ENCODE data around the gene CHL1.

CHL1 gene

DNA sequence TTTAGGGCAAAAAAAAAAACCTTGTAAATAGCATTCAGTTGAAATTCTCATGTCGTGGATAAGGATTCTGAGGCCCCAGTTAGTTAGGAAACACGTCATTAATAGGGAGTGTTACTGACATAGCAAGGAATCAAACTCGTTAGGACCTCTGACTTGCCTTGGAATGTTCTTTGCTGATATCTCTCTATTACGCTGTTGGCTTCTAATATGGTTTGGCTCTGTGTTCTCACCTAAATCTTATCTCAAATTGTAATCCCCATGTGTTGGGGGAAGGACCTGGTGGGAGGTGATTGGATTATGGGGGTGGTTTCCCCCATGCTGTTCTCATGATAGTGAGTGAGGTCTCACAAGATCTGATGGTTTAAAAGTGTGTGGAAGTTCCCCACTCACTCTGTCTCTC is 40.3 kb downstream of the CHL1 start:
- Histone ChIP-seq H3K9ac (ENCODE audit: low read depth, low read length) (no peak overlapping the region), H3K36me3 (ENCODE audit: insufficient read depth, low read length) (no peaks in the 10 kb centered on the region), H3K4me2 (ENCODE audit: insufficient read depth, low read length) (no peak overlapping the region), H2AFZ (ENCODE audit: low read depth, low read length) (no peak overlapping the region), H3K79me2 (ENCODE audit: insufficient read depth, low read length) (no peaks in the 10 kb centered on the region), H4K20me1 (ENCODE audit: insufficient read depth, low read length) (no peaks in the 10 kb centered on the region), H3K4me1 (ENCODE audit: insufficient read depth, low read length) (no peaks in the 10 kb centered on the region), H3K4me3 (ENCODE audit: low read depth in 1 of 2, low read length in 2 of 2) (no peak overlapping the region), H3K27me3 (ENCODE audit: insufficient read depth, low read length, poor library complexity) (no peaks in the 10 kb centered on the region), H3K27ac (ENCODE audit: low read length) (no peak overlapping the region), H3K9me3 (ENCODE audit: insufficient read depth, low read length, severe bottlenecking) (no peaks in the 10 kb centered on the region)
- TF ChIP-seq EZH2 (IDR thresholded peaks at IDR 0.05; ENCODE audit: borderline replicate concordance, low read depth, low read length, severe bottlenecking) (no peak), CTCF (IDR thresholded peaks at IDR 0.05; ENCODE audit: borderline replicate concordance, extremely low read depth, low read length, poor library complexity, severe bottlenecking) (no peak)
- no peak for ATAC-seq (ENCODE audit: insufficient read depth, low read depth)
- no peak for DNase-seq

- H2AFZ ChIP-seq (ENCODE audit: low read depth, low read length): no peak overlapping the region
- ATAC-seq (ENCODE audit: insufficient read depth, low read depth): no peak
- no peaks in the 10 kb centered on the region for H3K27me3 ChIP-seq (ENCODE audit: insufficient read depth, low read length, poor library complexity)
- no peak for DNase-seq
- H4K20me1 ChIP-seq (ENCODE audit: insufficient read depth, low read length): no peaks in the 10 kb centered on the region
- H3K9me3 ChIP-seq (ENCODE audit: insufficient read depth, low read length, severe bottlenecking): no peaks in the 10 kb centered on the region
- H3K4me3 ChIP-seq (ENCODE audit: low read depth in 1 of 2, low read length in 2 of 2): no peak overlapping the region
- no peak overlapping the region for H3K27ac ChIP-seq (ENCODE audit: low read length)
- no peak overlapping the region for H3K4me2 ChIP-seq (ENCODE audit: insufficient read depth, low read length)
- TF ChIP-seq CTCF (IDR thresholded peaks at IDR 0.05; ENCODE audit: borderline replicate concordance, extremely low read depth, low read length, poor library complexity, severe bottlenecking): no peak
- TF ChIP-seq EZH2 (IDR thresholded peaks at IDR 0.05; ENCODE audit: borderline replicate concordance, low read depth, low read length, severe bottlenecking): no peak
- H3K9ac ChIP-seq (ENCODE audit: low read depth, low read length): no peak overlapping the region
- no peaks in the 10 kb centered on the region for H3K4me1 ChIP-seq (ENCODE audit: insufficient read depth, low read length)
- H3K79me2 ChIP-seq (ENCODE audit: insufficient read depth, low read length): no peaks in the 10 kb centered on the region
- no peaks in the 10 kb centered on the region for H3K36me3 ChIP-seq (ENCODE audit: insufficient read depth, low read length)
These were observed 46.2 kb downstream of the CHL1 start for GRCh38 chr3:242602-243355.

DNA sequence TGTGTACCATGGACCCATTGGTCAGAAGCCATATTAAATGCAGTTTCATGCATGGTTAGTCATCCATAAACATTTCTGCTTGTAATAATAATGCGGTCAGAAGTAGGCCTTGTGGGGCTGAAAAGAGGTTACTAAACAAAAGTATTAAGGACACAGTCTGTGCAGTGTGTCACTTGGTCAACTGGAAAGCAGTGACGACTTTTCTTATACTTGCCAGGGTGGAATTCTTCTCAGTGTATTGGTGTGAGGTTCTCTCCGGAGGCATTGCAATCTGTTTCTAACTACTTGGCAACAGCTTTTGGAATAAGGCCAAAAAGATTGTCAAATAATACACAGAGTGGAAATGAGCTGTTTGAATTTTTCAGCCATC is 46.8 kb downstream of the CHL1 start:
- Histone ChIP-seq H3K4me2 (ENCODE audit: insufficient read depth, low read length) (no peak overlapping the region), H4K20me1 (ENCODE audit: insufficient read depth, low read length) (no peaks in the 10 kb centered on the region), H3K27me3 (ENCODE audit: insufficient read depth, low read length, poor library complexity) (no peaks in the 10 kb centered on the region), H3K9ac (ENCODE audit: low read depth, low read length) (no peak overlapping the region), H3K4me1 (ENCODE audit: insufficient read depth, low read length) (no peaks in the 10 kb centered on the region), H3K36me3 (ENCODE audit: insufficient read depth, low read length) (no peaks in the 10 kb centered on the region), H2AFZ (ENCODE audit: low read depth, low read length) (no peak overlapping the region), H3K27ac (ENCODE audit: low read length) (no peak overlapping the region), H3K4me3 (ENCODE audit: low read depth in 1 of 2, low read length in 2 of 2) (no peak overlapping the region), H3K79me2 (ENCODE audit: insufficient read depth, low read length) (no peaks in the 10 kb centered on the region), H3K9me3 (ENCODE audit: insufficient read depth, low read length, severe bottlenecking) (no peaks in the 10 kb centered on the region)
- DNase-seq: no peak
- ATAC-seq (ENCODE audit: insufficient read depth, low read depth): no peak
- TF ChIP-seq EZH2 (IDR thresholded peaks at IDR 0.05; ENCODE audit: borderline replicate concordance, low read depth, low read length, severe bottlenecking) (no peak), CTCF (IDR thresholded peaks at IDR 0.05; ENCODE audit: borderline replicate concordance, extremely low read depth, low read length, poor library complexity, severe bottlenecking) (no peak)

All from DND-41 (cell line).